KMS-11 (cell line): ENCODE results near the gene AQP9.

Experiments
- H2AFZ ChIP-seq: fragments of 200-600 bp; sonication (generic); 2 replicates; pipeline ENCODE4 v1.6.1; 2016; ENCODE audit warnings: antibody characterized with exemption, mixed run types, low read depth
- H3K27ac ChIP-seq: fragments of 200-600 bp; sonication (generic); 2 replicates; pipeline ENCODE4 v1.6.1; 2016; ENCODE audit warnings: mild to moderate bottlenecking, mixed run types
- H3K27me3 ChIP-seq: fragments of 200-600 bp; sonication (generic); 2 replicates; pipeline ENCODE4 v1.6.1; 2017; ENCODE audit warnings: mild to moderate bottlenecking, low read depth, mixed run types, moderate library complexity; ENCODE audit not compliant: insufficient read depth
- H3K36me3 ChIP-seq: fragments of 200-600 bp; sonication (generic); 2 replicates; pipeline ENCODE4 v1.6.1; 2017; ENCODE audit warnings: mild to moderate bottlenecking, mixed run types; ENCODE audit not compliant: insufficient read depth
- H3K4me1 ChIP-seq: fragments of 200-600 bp; sonication (generic); 2 replicates; pipeline ENCODE4 v1.6.1; 2016; ENCODE audit warnings: mild to moderate bottlenecking, low read depth, mixed run types; ENCODE audit not compliant: poor library complexity, severe bottlenecking
- H3K4me2 ChIP-seq: fragments of 200-600 bp; sonication (generic); 2 replicates; pipeline ENCODE4 v1.7.0; 2016; ENCODE audit warnings: mild to moderate bottlenecking, mixed run types
- H3K4me3 ChIP-seq: fragments of 200-600 bp; sonication (generic); IDR thresholded peaks from 2 replicates; pipeline ENCODE4 v1.6.1; 2017; ENCODE audit warnings: low read depth, low read length, mixed read lengths; ENCODE audit not compliant: insufficient read depth
- H3K79me2 ChIP-seq: fragments of 200-600 bp; sonication (generic); 2 replicates; pipeline ENCODE4 v1.6.1; 2016; ENCODE audit warnings: low read depth, mixed run types; ENCODE audit not compliant: insufficient read depth
- H3K9ac ChIP-seq: fragments of 200-600 bp; sonication (generic); 2 replicates; pipeline ENCODE4 v1.6.1; 2016; ENCODE audit warnings: mild to moderate bottlenecking, mixed run types
- H4K20me1 ChIP-seq: fragments of 200-600 bp; sonication (generic); 2 replicates; pipeline ENCODE4 v1.6.1; 2016; ENCODE audit warnings: mild to moderate bottlenecking, mixed run types; ENCODE audit not compliant: insufficient read depth
- CTCF ChIP-seq: fragments of 200-600 bp; sonication (generic); conservative IDR thresholded peaks from 2 replicates; pipeline ENCODE4 v1.6.1; 2017; ENCODE audit warnings: low read depth, mild to moderate bottlenecking, antibody characterized with exemption, low read length, moderate library complexity, mixed read lengths

Gene AQP9

DNA sequence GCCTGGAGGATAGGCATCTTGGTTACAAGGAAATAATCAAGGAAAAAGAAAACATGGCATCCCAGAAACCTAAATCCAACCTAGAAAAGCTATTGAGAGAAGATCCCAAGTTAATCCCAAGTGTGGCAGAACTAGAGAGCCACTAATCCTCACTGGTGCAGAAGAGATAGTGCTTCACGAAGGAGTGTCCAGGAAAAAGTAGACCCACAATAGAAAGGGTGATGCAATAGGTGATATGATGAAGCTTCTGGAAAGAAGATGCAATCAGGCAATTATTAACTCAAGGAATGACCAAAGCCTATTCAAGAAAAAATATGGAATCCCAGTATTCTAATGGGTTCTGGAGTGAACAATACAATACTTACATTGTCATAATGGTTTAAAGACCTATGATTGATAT lies 95.2 kb downstream of the AQP9 start:
- Histone ChIP-seq H3K4me1 (no peaks in the 10 kb centered on the region), H3K27me3 (no peaks in the 10 kb centered on the region), H3K9ac (no peak overlapping the region), H3K4me3 (no peak overlapping the region), H3K27ac (no peak overlapping the region), H3K4me2 (no peak overlapping the region), H3K36me3 (no peaks in the 10 kb centered on the region), H4K20me1 (no peaks in the 10 kb centered on the region), H2AFZ (no peak overlapping the region), H3K79me2 (no peaks in the 10 kb centered on the region)
- no peak for TF ChIP-seq CTCF
